Measurements from ENCODE around the gene FNDC3B. TPM values are rescaled to one million over a fixed set of nuclear protein-coding genes. Genes with fewer than 3 reads are reported as not detected.

Gene FNDC3B
- total RNA-seq, 2 donors from 2014 or later: 57.6 to 69.3 TPM

GRCh38 chr3:172232579-172233212 lies 193.3 kb downstream of the FNDC3B start:
- H3K27ac ChIP-seq: no peak overlapping the region
- no peak overlapping the region for H3K4me3 ChIP-seq
- no peaks in the 10 kb centered on the region for H3K36me3 ChIP-seq
- H3K4me1 ChIP-seq: peaks cover 0 to 9% of the 10 kb centered on the region in 2 donors
- no peak for DNase-seq (ENCODE audit: low spot score)
- TF ChIP-seq CTCF (IDR thresholded peaks at IDR 0.05): no peak
- H3K9me3 ChIP-seq: no peaks in the 10 kb centered on the region
- H3K27me3 ChIP-seq: no peaks in the 10 kb centered on the region

- Histone ChIP-seq H3K27me3 (no peaks in the 10 kb centered on the region), H3K9me3 (no peaks in the 10 kb centered on the region), H3K4me1 (peaks cover 0 to 9% of the 10 kb centered on the region in 2 donors), H3K36me3 (no peaks in the 10 kb centered on the region), H3K4me3 (no peak overlapping the region), H3K27ac (no peak overlapping the region)
- TF ChIP-seq CTCF (IDR thresholded peaks at IDR 0.05): no peak
- DNase-seq (ENCODE audit: low spot score): no peak
These were observed 194.3 kb downstream of the FNDC3B start for GRCh38 chr3:172233474-172234277.

- H3K27me3 ChIP-seq: no peaks in the 10 kb centered on the region
- H3K9me3 ChIP-seq: no peaks in the 10 kb centered on the region
- H3K4me3 ChIP-seq: no peak overlapping the region
- peaks cover 0 to 10% of the 10 kb centered on the region in 2 donors for H3K4me1 ChIP-seq
- TF ChIP-seq CTCF (IDR thresholded peaks at IDR 0.05): no peak
- H3K27ac ChIP-seq: no peak overlapping the region
- DNase-seq (ENCODE audit: low spot score): no peak
- H3K36me3 ChIP-seq: no peaks in the 10 kb centered on the region
These were observed 196.3 kb downstream of the FNDC3B start for GRCh38 chr3:172235698-172236097.

- TF ChIP-seq CTCF (IDR thresholded peaks at IDR 0.05): no peak
- no peaks in the 10 kb centered on the region for H3K9me3 ChIP-seq
These were observed 197.7 kb downstream of the FNDC3B start for GRCh38 chr3:172236771-172237742.

GRCh38 chr3:172238188-172238587 lies 198.8 kb downstream of the FNDC3B start:
- Histone ChIP-seq H3K4me1 (peaks cover 0 to 10% of the 10 kb centered on the region in 2 donors), H3K9me3 (peaks cover 0 to 6% of the 10 kb centered on the region in 2 donors), H3K36me3 (peaks cover 6% of the 10 kb centered on the region), H3K4me3 (no peak overlapping the region), H3K27ac (no peak overlapping the region), H3K27me3 (no peaks in the 10 kb centered on the region)
- no peak for TF ChIP-seq CTCF (IDR thresholded peaks at IDR 0.05)
- DNase-seq (ENCODE audit: low spot score): no peak

More at GRCh38 chr3:172236771-172237742, 197.7 kb downstream of the FNDC3B start:
- peaks cover 0 to 10% of the 10 kb centered on the region in 2 donors for H3K4me1 ChIP-seq
- no peak overlapping the region for H3K27ac ChIP-seq
- no peaks in the 10 kb centered on the region for H3K27me3 ChIP-seq
- no peaks in the 10 kb centered on the region for H3K36me3 ChIP-seq
- no peak overlapping the region for H3K4me3 ChIP-seq
- DNase-seq (ENCODE audit: low spot score): no peak

All from right atrium auricular region (tissue), 2 donors.